ENCODE data around the gene DIO1. TPM values are rescaled to one million over a fixed set of nuclear protein-coding genes. Genes with fewer than 3 reads are reported as not detected.

The DIO1 gene
- total RNA-seq, 2 donors from 2014 or later, result 0.23 TPM; not detected in 1

- Histone ChIP-seq H3K27me3 (replicated peaks; ENCODE audit: insufficient read depth) (no peaks in the 10 kb centered on the region), H3K36me3 (no peaks in the 10 kb centered on the region), H3K9me3 (no peaks in the 10 kb centered on the region), H3K4me3 (no peak overlapping the region), H3K4me1 (replicated peaks) (peaks cover 9% of the 10 kb centered on the region), H3K27ac (peak overlapping the region in 1 of 2 donors; percentile 53)
- WGBS, result 82% methylated on average over 3 of the region's 3 CpGs
- intact Hi-C loops (cut with DNase I), result no loop called here
- DNase-seq (ENCODE audit: low spot score), result no peak
- no peak for TF ChIP-seq POLR2AphosphoS5 (IDR thresholded peaks at IDR 0.05)
- no peak for TF ChIP-seq CTCF (IDR thresholded peaks at IDR 0.05)
- no peak for TF ChIP-seq POLR2A (IDR thresholded peaks at IDR 0.05)
Measured at GRCh38 chr1:53899708-53900107, 5.7 kb downstream of the DIO1 start.

- no peaks in the 10 kb centered on the region for H3K27me3 ChIP-seq (replicated peaks; ENCODE audit: insufficient read depth)
- no peak for TF ChIP-seq POLR2AphosphoS5 (IDR thresholded peaks at IDR 0.05)
- no peak for TF ChIP-seq POLR2A (IDR thresholded peaks at IDR 0.05)
- TF ChIP-seq CTCF (IDR thresholded peaks at IDR 0.05), result no peak
- 61% methylated on average over 7 of the region's 7 CpGs for WGBS
- no peak overlapping the region for H3K27ac ChIP-seq
- no peaks in the 10 kb centered on the region for H3K9me3 ChIP-seq
- no peak for DNase-seq (ENCODE audit: low spot score)
- H3K4me1 ChIP-seq (replicated peaks), result peaks cover 6% of the 10 kb centered on the region
- H3K36me3 ChIP-seq, result no peaks in the 10 kb centered on the region
- intact Hi-C loops (cut with DNase I), result no loop called here
- H3K4me3 ChIP-seq, result no peak overlapping the region
Measured at GRCh38 chr1:53902235-53903138, 8.5 kb downstream of the DIO1 start.

GRCh38 chr1:53905509-53905908 lies 11.5 kb downstream of the DIO1 start:
- Histone ChIP-seq H3K4me3 (no peak overlapping the region), H3K4me1 (replicated peaks) (no peaks in the 10 kb centered on the region), H3K36me3 (no peaks in the 10 kb centered on the region), H3K27ac (no peak overlapping the region), H3K9me3 (no peaks in the 10 kb centered on the region), H3K27me3 (replicated peaks; ENCODE audit: insufficient read depth) (no peaks in the 10 kb centered on the region)
- intact Hi-C loops (cut with DNase I), result no loop called here
- no peak for DNase-seq (ENCODE audit: low spot score)
- WGBS, result 94% methylated on average over 8 of the region's 8 CpGs
- TF ChIP-seq POLR2A (IDR thresholded peaks at IDR 0.05) (no peak), CTCF (IDR thresholded peaks at IDR 0.05) (no peak), POLR2AphosphoS5 (IDR thresholded peaks at IDR 0.05) (no peak)

GRCh38 chr1:53906121-53906520 lies 12.1 kb downstream of the DIO1 start:
- H3K27me3 ChIP-seq (replicated peaks; ENCODE audit: insufficient read depth), result no peaks in the 10 kb centered on the region
- 90% methylated on average over 4 of the region's 4 CpGs for WGBS
- H3K4me1 ChIP-seq (replicated peaks), result no peaks in the 10 kb centered on the region
- H3K27ac ChIP-seq, result no peak overlapping the region
- TF ChIP-seq POLR2A (IDR thresholded peaks at IDR 0.05), result no peak
- TF ChIP-seq CTCF (IDR thresholded peaks at IDR 0.05), result no peak
- no peak for TF ChIP-seq POLR2AphosphoS5 (IDR thresholded peaks at IDR 0.05)
- intact Hi-C loops (cut with DNase I), result no loop called here
- H3K9me3 ChIP-seq, result no peaks in the 10 kb centered on the region
- no peak for DNase-seq (ENCODE audit: low spot score)
- no peaks in the 10 kb centered on the region for H3K36me3 ChIP-seq
- H3K4me3 ChIP-seq, result no peak overlapping the region

GRCh38 chr1:53909946-53910345 lies 16.0 kb downstream of the DIO1 start:
- no peak for DNase-seq (ENCODE audit: low spot score)
- H3K36me3 ChIP-seq, result no peaks in the 10 kb centered on the region
- no peak overlapping the region for H3K27ac ChIP-seq
- TF ChIP-seq POLR2A (IDR thresholded peaks at IDR 0.05), result no peak
- TF ChIP-seq CTCF (IDR thresholded peaks at IDR 0.05), result no peak
- no peak for TF ChIP-seq POLR2AphosphoS5 (IDR thresholded peaks at IDR 0.05)
- 93% methylated on average over 3 of the region's 3 CpGs for WGBS
- H3K4me3 ChIP-seq, result no peak overlapping the region
- no peaks in the 10 kb centered on the region for H3K4me1 ChIP-seq (replicated peaks)
- intact Hi-C loops (cut with DNase I), result no loop called here
- no peaks in the 10 kb centered on the region for H3K9me3 ChIP-seq
- H3K27me3 ChIP-seq (replicated peaks; ENCODE audit: insufficient read depth), result no peaks in the 10 kb centered on the region
